Natural killer cell (primary cell): ENCODE data around the gene RILP. TPM values are rescaled to one million over a fixed set of nuclear protein-coding genes. Genes with fewer than 3 reads are reported as not detected.
A peak's percentile ranks its signal among the peaks of the same experiment; 100 is the strongest.

Experiments used
- ATAC-seq, 3 donors: fragments of 150-1000 bp in 2 of 3; fragments of 200-7000 bp in 1 of 3; cut with Tn5 transposase; 1 replicate in 1 of 3; 2 replicates in 2 of 3; pipeline ENCODE4 v1.10.0; 2021; ENCODE audit warnings: mild to moderate bottlenecking in 2 of 3, moderate library complexity in 2 of 3
- DNase-seq, 2 donors: peaks; one replicate each; pipeline versions ENCODE4 v3.0.0 to v3.0.0-alpha.2; 2013 to 2021; ENCODE audit warnings: mixed read lengths in 1 of 2
- H3K27ac ChIP-seq: one replicate; pipeline ENCODE4 v1.5.1; 2013; ENCODE audit warnings: mild to moderate bottlenecking, low read length
- H3K27me3 ChIP-seq: one replicate; pipeline ENCODE4 v1.6.1; 2013; ENCODE audit warnings: low read length; ENCODE audit not compliant: control insufficient read depth, insufficient read depth
- H3K36me3 ChIP-seq: one replicate; pipeline ENCODE4 v1.6.1; 2013; ENCODE audit warnings: low read length; ENCODE audit not compliant: control insufficient read depth, insufficient read depth
- H3K4me1 ChIP-seq: one replicate; pipeline ENCODE4 v1.6.1; 2013; ENCODE audit warnings: low read length; ENCODE audit not compliant: control insufficient read depth, insufficient read depth
- H3K4me3 ChIP-seq: one replicate; pipeline ENCODE4 v1.5.1; 2013; ENCODE audit warnings: low read length
- H3K9me3 ChIP-seq: one replicate; pipeline ENCODE4 v1.6.1; 2013; ENCODE audit warnings: low read length; ENCODE audit not compliant: control insufficient read depth, insufficient read depth
- H3K27ac Mint-ChIP-seq, 2 donors: one replicate each; pipeline ENCODE4 v1.8.0; 2022; ENCODE audit warnings: mild to moderate bottlenecking in 2 of 2, mixed read lengths in 2 of 2, moderate library complexity in 1 of 2
- H3K27me3 Mint-ChIP-seq, 2 donors: one replicate each; pipeline ENCODE4 v1.8.0; 2022; ENCODE audit warnings: low read depth in 2 of 2, mixed read lengths in 2 of 2
- H3K36me3 Mint-ChIP-seq: one replicate; pipeline ENCODE4 v1.8.0; 2022; ENCODE audit warnings: mixed read lengths
- H3K4me1 Mint-ChIP-seq, 2 donors: one replicate each; pipeline ENCODE4 v1.8.0; 2022; ENCODE audit warnings: mixed read lengths in 2 of 2
- H3K4me3 Mint-ChIP-seq: one replicate; pipeline ENCODE4 v1.8.0; 2022; ENCODE audit warnings: mild to moderate bottlenecking, moderate library complexity, mixed read lengths
- H3K9me3 Mint-ChIP-seq, 2 donors: one replicate each; pipeline ENCODE4 v1.8.0; 2022; ENCODE audit warnings: mixed read lengths in 2 of 2
- CTCF ChIP-seq: fragments of 200-600 bp; IDR thresholded peaks from one replicate; pipeline ENCODE4 v1.8.0; 2022; ENCODE audit warnings: antibody characterized with exemption
- WGBS: methylation state at CpG from one replicate; pipeline ENCODE4 v1.1.7; 2013; ENCODE audit warnings: missing lambda C conversion rate; ENCODE audit not compliant: insufficient coverage; 5-methylcytosine and 5-hydroxymethylcytosine counted together
- intact Hi-C: fragments of 100-400 bp; cut with micrococcal nuclease; formaldehyde crosslinking; loops from one replicate; pipeline ENCODE4 v1.14.2; 2022
- total RNA-seq, 4 donors: library from RNA; stranded (reverse); fragments of 120-200 nt in 1 of 4; gene quantifications; one replicate each; pipeline versions ENCODE4 v1.2.3 to v1.2.4, GENCODE V29; 2013 to 2022

The RILP gene
- total RNA-seq, 3 donors from 2014 or later (not counting 1 experiment from before 2014, with no cell fraction given), result 2.3 to 5.1 (median 4.0) TPM

- H3K27me3 ChIP-seq, result no peaks in the 10 kb centered on the region
- peaks cover 6 to 26% of the 10 kb centered on the region in 2 donors for H3K4me1 Mint-ChIP-seq
- H3K27me3 Mint-ChIP-seq, result no peaks in the 10 kb centered on the region
- TF ChIP-seq CTCF, result no peak
- H3K36me3 ChIP-seq, result no peaks in the 10 kb centered on the region
- H3K9me3 Mint-ChIP-seq, result no peaks in the 10 kb centered on the region
- no peak for DNase-seq
- H3K4me1 ChIP-seq, result peaks cover 27% of the 10 kb centered on the region
- no peaks in the 10 kb centered on the region for H3K36me3 Mint-ChIP-seq
- no peak for ATAC-seq
- no peak overlapping the region for H3K4me3 ChIP-seq
- peak overlapping the region in 1 of 2 donors; percentile 63 for H3K27ac Mint-ChIP-seq
- no peak overlapping the region for H3K4me3 Mint-ChIP-seq
- no peak overlapping the region for H3K27ac ChIP-seq
- intact Hi-C loops, result loop anchor here (2.0 kb wide), 1 partner anchor 23 kb away; the partner anchor contains the start of gene SLC43A2
- H3K9me3 ChIP-seq, result no peaks in the 10 kb centered on the region
- 89% methylated on average over 19 of the region's 19 CpGs for WGBS
Measured at GRCh38 chr17:1605681-1606351, 43.9 kb downstream of the RILP start.

DNA sequence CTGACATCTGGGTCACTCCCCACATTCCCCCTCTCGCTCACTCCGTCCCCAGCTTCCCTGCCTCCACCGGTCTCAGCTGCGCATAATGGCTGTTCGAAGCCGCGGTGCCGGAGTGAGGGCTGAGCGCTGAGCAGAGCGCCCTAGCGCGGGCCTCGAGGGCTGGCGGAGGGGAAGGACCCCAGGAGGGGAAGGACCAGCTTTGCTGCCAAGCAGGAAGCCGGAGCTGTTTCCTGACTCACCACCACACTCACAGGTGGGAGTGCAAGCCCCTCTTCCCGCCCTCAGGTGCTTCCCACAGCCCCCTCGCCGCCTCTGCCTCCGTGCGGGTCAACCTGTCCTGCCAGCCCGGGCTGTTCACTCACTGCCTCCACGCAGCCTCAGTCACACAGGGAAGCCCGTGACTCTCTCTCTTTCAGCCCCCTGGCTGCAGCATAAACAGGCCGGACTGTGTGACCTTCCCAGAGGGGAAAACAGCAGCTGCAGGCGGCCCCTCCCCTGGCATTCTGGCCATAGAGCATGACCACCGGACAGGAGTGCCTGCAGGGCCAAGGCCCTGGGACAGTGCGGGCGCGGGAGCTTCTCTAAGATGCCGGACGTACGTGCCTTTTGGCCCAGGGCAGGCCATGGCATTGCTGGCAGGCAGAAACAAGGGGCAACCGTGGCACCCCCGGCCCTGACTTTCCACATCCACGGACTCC is 44.7 kb downstream of the RILP start:
- Histone ChIP-seq H3K27ac (no peak overlapping the region), H3K27me3 (no peaks in the 10 kb centered on the region), H3K9me3 (no peaks in the 10 kb centered on the region), H3K36me3 (no peaks in the 10 kb centered on the region), H3K4me1 (peaks cover 27% of the 10 kb centered on the region), H3K4me3 (no peak overlapping the region)
- ATAC-seq (no peak), DNase-seq (no peak)
- H3K27ac Mint-ChIP-seq, result no peak overlapping the region
- no peak overlapping the region for H3K4me3 Mint-ChIP-seq
- intact Hi-C loops, result no loop called here
- WGBS, result 56% methylated on average over 35 of the region's 35 CpGs
- TF ChIP-seq CTCF, result no peak
- no peaks in the 10 kb centered on the region for H3K9me3 Mint-ChIP-seq
- peaks cover 6 to 26% of the 10 kb centered on the region in 2 donors for H3K4me1 Mint-ChIP-seq
- H3K27me3 Mint-ChIP-seq, result no peaks in the 10 kb centered on the region
- no peaks in the 10 kb centered on the region for H3K36me3 Mint-ChIP-seq

GRCh38 chr17:1601571-1601970 is 48.1 kb downstream of the RILP start:
- no peaks in the 10 kb centered on the region for H3K9me3 ChIP-seq
- no peak overlapping the region for H3K27ac ChIP-seq
- H3K27me3 ChIP-seq, result no peaks in the 10 kb centered on the region
- no peak for DNase-seq
- intact Hi-C loops, result no loop called here
- no peaks in the 10 kb centered on the region for H3K36me3 ChIP-seq
- Mint-ChIP-seq H3K4me3 (no peak overlapping the region), H3K9me3 (no peaks in the 10 kb centered on the region), H3K27me3 (no peaks in the 10 kb centered on the region), H3K36me3 (no peaks in the 10 kb centered on the region), H3K4me1 (peaks cover 0 to 7% of the 10 kb centered on the region in 2 donors), H3K27ac (no peak overlapping the region)
- ATAC-seq, result no peak
- no peak for TF ChIP-seq CTCF
- 97% methylated on average over 14 of the region's 14 CpGs for WGBS
- H3K4me1 ChIP-seq, result peaks cover 6% of the 10 kb centered on the region
- no peak overlapping the region for H3K4me3 ChIP-seq
